Gastrocnemius medialis (tissue), 4 donors: ENCODE data around the gene IFT122. TPM values are rescaled to one million over a fixed set of nuclear protein-coding genes. Genes with fewer than 3 reads are reported as not detected.
"Not testable (repeated sequence)": the region's sequence is repeated elsewhere in the genome, so short reads cannot be mapped to it uniquely, and the experiment has no call there.

ENCODE experiments used
- ATAC-seq, 2 donors: fragments of 150-250 bp; one replicate each; pipeline ENCODE4 v1.9.1; 2016
- DNase-seq, 2 donors: peaks; one replicate each; pipeline ENCODE4 v3.0.0-alpha.2; 2019
- H3K27ac ChIP-seq, 4 donors: fragments of 200-600 bp; sonication (generic); 1 replicate in 1 of 4; 2 replicates in 3 of 4; pipeline ENCODE4 v1.5.1; 2016 to 2018; ENCODE audit warnings: mild to moderate bottlenecking in 2 of 4, moderate library complexity in 1 of 4
- H3K27me3 ChIP-seq, 3 donors: fragments of 200-600 bp; sonication (generic) in 2 of 3; 1 replicate in 1 of 3; 2 replicates in 2 of 3; pipeline versions ENCODE4 v1.5.1 to v1.6.0; 2016 to 2019; ENCODE audit warnings: mild to moderate bottlenecking in 1 of 3, moderate library complexity in 1 of 3
- H3K36me3 ChIP-seq, 2 donors: fragments of 200-600 bp; sonication (generic) in 1 of 2; one replicate each; pipeline ENCODE4 v1.5.1; 2017 to 2018
- H3K4me1 ChIP-seq, 2 donors: fragments of 200-600 bp; sonication (generic) in 1 of 2; one replicate each; pipeline ENCODE4 v1.5.1; 2016 to 2017; ENCODE audit warnings: mild to moderate bottlenecking in 2 of 2
- H3K4me3 ChIP-seq, 4 donors: fragments of 200-600 bp; sonication (generic) in 3 of 4; 1 replicate in 1 of 4; 2 replicates in 3 of 4; pipeline ENCODE4 v1.5.1; 2016 to 2019; ENCODE audit warnings: mild to moderate bottlenecking in 2 of 4
- H3K9me3 ChIP-seq, 3 donors: fragments of 200-600 bp; sonication (generic) in 2 of 3; 1 replicate in 1 of 3; 2 replicates in 2 of 3; pipeline ENCODE4 v1.5.1; 2016 to 2019
- POLR2A ChIP-seq, 2 donors: fragments of 450-650 bp; IDR thresholded peaks; one replicate each; pipeline ENCODE4 v1.6.1; 2017; ENCODE audit warnings: antibody characterized with exemption in 2 of 2, mild to moderate bottlenecking in 2 of 2, moderate library complexity in 2 of 2
- in situ Hi-C, 4 donors: fragments of 200-750 bp; cut with MboI; loops; one replicate each; pipeline versions ENCODE4 v1.15.0 to v1.8.0; 2017; ENCODE audit warnings: low sequenced_read_pairs in 4 of 4
- intact Hi-C: fragments of 100-400 bp; cut with DNase I; formaldehyde crosslinking; loops from one replicate; pipeline ENCODE4 v1.15.1; 2023; ENCODE audit warnings: low total_unique reads
- total RNA-seq, 4 donors: library from RNA; depleted of rRNA; stranded (reverse); fragments of >200 nt; gene quantifications; one replicate each; pipeline versions ENCODE4 v1.1.0 to v1.2.3, GENCODE V29; 2016
- TF ChIP-seq, protein P1 (sequence below), 5 experiments: fragments of 450-650 bp in 3 of 5; fragments of 200-600 bp in 2 of 5; sonication (generic) in 2 of 5; IDR thresholded peaks in 4 of 5; conservative IDR thresholded peaks in 1 of 5; 1 replicate in 4 of 5; 2 replicates in 1 of 5; pipeline ENCODE4 v1.5.1; 2016 to 2019; ENCODE audit warnings: antibody characterized with exemption in 5 of 5, mild to moderate bottlenecking in 3 of 5, moderate library complexity in 3 of 5

Gene IFT122
- total RNA-seq, 4 donors from 2014 or later = 4.6 to 16.4 (median 5.9) TPM

DNA sequence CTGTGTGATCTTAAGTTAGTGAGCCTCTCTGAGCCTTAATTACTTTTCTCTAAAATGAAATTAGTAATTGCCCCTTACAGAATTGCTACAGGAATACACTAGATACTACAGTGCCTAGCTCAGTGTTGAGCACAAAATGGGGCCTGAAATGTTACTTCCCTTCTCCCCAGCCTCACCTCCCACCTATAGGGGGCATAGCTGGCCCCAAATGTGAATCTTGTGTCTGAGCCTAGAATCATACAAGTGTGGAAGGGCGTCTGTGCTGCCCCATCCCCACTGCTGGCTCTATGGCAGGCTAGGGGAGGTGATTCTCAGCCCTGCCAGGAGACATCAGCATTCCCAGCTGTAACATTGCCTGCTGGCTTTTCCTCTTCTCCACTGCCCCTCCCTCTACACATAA is 42.7 kb downstream of the IFT122 start:
- intact Hi-C loops (no loop called here), in situ Hi-C loops (loop anchor here in 3 of 4 donors (25.0 kb wide), 2 partner anchors 355 to 455 kb away; no protein-coding TSS in a partner anchor)
- Histone ChIP-seq H3K27ac (peak overlapping the region in 1 of 4 donors; percentile 10), H3K4me1 (peaks cover 24 to 26% of the 10 kb centered on the region in 2 donors), H3K9me3 (no peaks in the 10 kb centered on the region), H3K27me3 (no peaks in the 10 kb centered on the region), H3K36me3 (peaks cover 0 to 18% of the 10 kb centered on the region in 2 donors), H3K4me3 (no peak overlapping the region)
- ATAC-seq (no peak), DNase-seq (no peak)
- TF ChIP-seq, protein P1, sequence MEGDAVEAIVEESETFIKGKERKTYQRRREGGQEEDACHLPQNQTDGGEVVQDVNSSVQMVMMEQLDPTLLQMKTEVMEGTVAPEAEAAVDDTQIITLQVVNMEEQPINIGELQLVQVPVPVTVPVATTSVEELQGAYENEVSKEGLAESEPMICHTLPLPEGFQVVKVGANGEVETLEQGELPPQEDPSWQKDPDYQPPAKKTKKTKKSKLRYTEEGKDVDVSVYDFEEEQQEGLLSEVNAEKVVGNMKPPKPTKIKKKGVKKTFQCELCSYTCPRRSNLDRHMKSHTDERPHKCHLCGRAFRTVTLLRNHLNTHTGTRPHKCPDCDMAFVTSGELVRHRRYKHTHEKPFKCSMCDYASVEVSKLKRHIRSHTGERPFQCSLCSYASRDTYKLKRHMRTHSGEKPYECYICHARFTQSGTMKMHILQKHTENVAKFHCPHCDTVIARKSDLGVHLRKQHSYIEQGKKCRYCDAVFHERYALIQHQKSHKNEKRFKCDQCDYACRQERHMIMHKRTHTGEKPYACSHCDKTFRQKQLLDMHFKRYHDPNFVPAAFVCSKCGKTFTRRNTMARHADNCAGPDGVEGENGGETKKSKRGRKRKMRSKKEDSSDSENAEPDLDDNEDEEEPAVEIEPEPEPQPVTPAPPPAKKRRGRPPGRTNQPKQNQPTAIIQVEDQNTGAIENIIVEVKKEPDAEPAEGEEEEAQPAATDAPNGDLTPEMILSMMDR (IDR thresholded peaks at IDR 0.05 in 4 of 5, conservative IDR thresholded peaks at IDR 0.05 in 1 of 5) = no peak
- TF ChIP-seq POLR2A (IDR thresholded peaks at IDR 0.05) = no peak

DNA sequence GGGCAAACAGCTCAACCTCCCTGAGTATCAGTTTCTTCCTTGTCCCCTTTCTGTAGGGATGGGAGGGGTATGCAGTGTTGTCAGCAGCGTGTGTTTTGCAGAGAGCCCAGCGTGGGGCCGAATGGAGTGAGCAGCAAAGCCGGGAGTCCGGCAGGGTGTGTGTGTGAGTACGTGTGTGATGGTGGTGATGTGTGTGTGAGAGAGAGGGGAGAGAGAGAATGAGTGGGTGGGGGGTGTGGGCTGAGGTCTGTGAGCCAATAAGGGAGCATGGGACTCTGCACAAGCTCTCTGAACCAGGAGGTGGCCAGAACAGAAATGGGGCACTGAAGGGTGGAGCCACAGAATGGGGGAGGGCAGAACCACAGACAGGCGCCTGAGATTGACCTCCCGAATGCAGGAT is 43.8 kb downstream of the IFT122 start:
- DNase-seq (no peak), ATAC-seq (no peak)
- Histone ChIP-seq H3K27ac (no peak overlapping the region), H3K36me3 (peaks cover 0 to 6% of the 10 kb centered on the region in 2 donors), H3K4me1 (peaks cover 28 to 33% of the 10 kb centered on the region in 2 donors), H3K4me3 (no peak overlapping the region), H3K27me3 (no peaks in the 10 kb centered on the region), H3K9me3 (no peaks in the 10 kb centered on the region)
- TF ChIP-seq POLR2A (IDR thresholded peaks at IDR 0.05) = no peak
- TF ChIP-seq, protein P1 (IDR thresholded peaks at IDR 0.05 in 4 of 5, conservative IDR thresholded peaks at IDR 0.05 in 1 of 5) = no peak
- in situ Hi-C loops (loop anchor here in 3 of 4 donors (25.0 kb wide), 2 partner anchors 353 to 453 kb away; no protein-coding TSS in a partner anchor), intact Hi-C loops (no loop called here)

DNA sequence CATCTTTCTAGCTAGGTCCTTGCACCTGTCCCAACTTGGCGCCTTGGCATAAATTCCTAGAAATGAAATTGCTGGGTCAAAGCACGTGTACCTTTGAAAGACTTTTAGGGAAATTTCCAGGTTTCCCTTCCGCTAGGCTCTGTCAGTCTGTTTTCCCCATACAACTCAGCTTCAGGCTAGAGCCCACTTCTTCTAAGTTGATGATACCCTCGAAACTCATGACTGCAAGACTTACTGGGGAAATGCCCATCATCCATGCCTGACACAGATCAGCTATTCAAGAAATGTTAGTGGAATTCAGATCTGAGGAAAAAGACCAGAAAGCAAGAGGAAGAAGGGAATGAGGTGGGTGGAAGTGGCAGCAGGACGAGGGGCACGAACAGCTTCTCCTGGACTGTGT is 45.1 kb downstream of the IFT122 start:
- intact Hi-C loops = loop anchor here (1.0 kb wide), 1 partner anchor 339 kb away; no protein-coding TSS in a partner anchor

DNA sequence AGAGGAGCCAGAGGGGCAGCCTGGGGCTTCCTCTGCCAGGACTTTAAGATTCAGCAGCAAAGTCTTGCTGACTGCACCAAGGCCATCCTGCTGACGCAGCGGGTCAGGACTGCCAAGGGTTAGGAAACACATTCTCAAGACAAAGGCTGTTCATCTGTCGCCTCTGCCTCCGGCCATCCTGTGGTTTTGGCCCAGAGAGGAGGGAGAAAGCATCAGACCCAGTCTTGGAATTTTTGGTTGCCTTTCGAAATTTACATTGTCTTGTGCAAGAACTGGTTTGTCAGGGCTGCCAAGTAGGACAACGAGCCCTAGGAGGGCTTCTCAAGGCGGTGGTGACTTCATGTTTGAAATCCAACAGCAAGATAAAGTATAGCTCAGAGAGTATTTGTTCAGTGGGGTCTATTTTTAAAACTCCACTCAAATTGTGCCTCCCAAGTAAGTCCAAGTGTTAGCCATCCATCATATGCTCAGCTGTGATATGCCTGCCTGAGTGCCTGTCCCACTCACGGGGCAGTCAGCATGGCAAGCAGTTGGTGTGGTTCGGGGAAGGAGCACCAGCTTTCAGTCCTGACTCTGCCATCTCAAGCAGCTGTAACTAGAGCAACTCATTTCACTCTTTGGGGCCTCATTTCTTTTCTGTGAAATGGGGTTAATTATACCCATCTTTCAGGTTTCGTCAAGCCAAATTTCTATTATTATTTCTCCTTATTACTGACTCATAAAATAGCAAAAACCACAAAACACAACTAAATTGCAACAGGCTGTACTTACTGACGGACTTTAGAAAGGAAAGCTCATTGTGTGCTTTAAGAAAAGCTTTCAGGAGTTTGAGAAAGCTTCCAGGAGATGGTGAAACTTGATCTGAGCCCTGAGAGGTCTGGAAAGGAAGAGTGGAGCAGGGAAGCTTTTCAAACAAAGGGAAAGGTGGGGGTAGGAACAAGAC is 46.0 kb downstream of the IFT122 start:
- intact Hi-C loops (loop anchor here (1.0 kb wide), 1 partner anchor 338 kb away; no protein-coding TSS in a partner anchor), in situ Hi-C loops (loop anchor here in 3 of 4 donors (25.0 kb wide), 2 partner anchors 351 to 451 kb away; no protein-coding TSS in a partner anchor)

More for the DNA sequence above, 45.1 kb downstream of the IFT122 start:
- ATAC-seq, H3K27me3 ChIP-seq, H3K36me3 ChIP-seq, H3K4me3 ChIP-seq, DNase-seq, H3K9me3 ChIP-seq: not testable (repeated sequence)
- H3K4me1 ChIP-seq = peaks cover 36 to 42% of the 10 kb centered on the region in 2 donors
- peak overlapping the region; percentile 60 to 84 (median 70) for H3K27ac ChIP-seq
- in situ Hi-C loops = loop anchor here in 3 of 4 donors (25.0 kb wide), 2 partner anchors 352 to 452 kb away; no protein-coding TSS in a partner anchor

More for the DNA sequence above, 46.0 kb downstream of the IFT122 start:
- TF ChIP-seq, protein P1 (IDR thresholded peaks at IDR 0.05 in 4 of 5, conservative IDR thresholded peaks at IDR 0.05 in 1 of 5) = no peak
- peak in 1 of 2 donors; percentile 13 for TF ChIP-seq POLR2A (IDR thresholded peaks at IDR 0.05)
- H3K27ac ChIP-seq = peak overlapping the region; percentile 60 to 84 (median 70)
- no peaks in the 10 kb centered on the region for H3K36me3 ChIP-seq
- H3K9me3 ChIP-seq = no peaks in the 10 kb centered on the region
- H3K4me1 ChIP-seq = peaks cover 40 to 47% of the 10 kb centered on the region in 2 donors
- DNase-seq = peak; percentile 68 to 82
- peak; percentile 38 to 60 for ATAC-seq
- no peak overlapping the region for H3K4me3 ChIP-seq
- H3K27me3 ChIP-seq = no peaks in the 10 kb centered on the region
